HAP-1 (cell line): ENCODE measurements around the gene CTAG2.
"Not testable (repeated sequence)": the region's sequence is repeated elsewhere in the genome, so short reads cannot be mapped to it uniquely, and the experiment has no call there.

Experiments
- DNase-seq, 2 experiments: peaks; one replicate each; pipeline ENCODE4 v3.0.0-alpha.2; 2016 to 2020; ENCODE audit warnings: low spot score in 2 of 2
- H3K27me3 ChIP-seq: fragments of 250-450 bp; sonication (Bioruptor Pico); 2 replicates; pipeline ENCODE4 v1.5.1; 2020; ENCODE audit warnings: low read depth, mild to moderate bottlenecking, moderate library complexity
- H3K36me3 ChIP-seq: fragments of 250-450 bp; sonication (Bioruptor Pico); replicated peaks from 2 replicates; pipeline ENCODE4 v1.5.1; 2020; ENCODE audit warnings: mild to moderate bottlenecking
- H3K4me1 ChIP-seq: fragments of 250-450 bp; sonication (Bioruptor Pico); 2 replicates; pipeline ENCODE4 v1.5.1; 2020; ENCODE audit warnings: mild to moderate bottlenecking
- H3K4me3 ChIP-seq: fragments of 250-450 bp; sonication (Bioruptor Pico); 2 replicates; pipeline ENCODE4 v1.5.1; 2020; ENCODE audit warnings: mild to moderate bottlenecking, moderate library complexity
- H3K9me3 ChIP-seq: fragments of 250-450 bp; sonication (Bioruptor Pico); 2 replicates; pipeline ENCODE4 v1.5.1; 2020; ENCODE audit warnings: mild to moderate bottlenecking, moderate library complexity
- in situ Hi-C: fragments of 300-500 bp; cut with MboI; formaldehyde crosslinking; loops from 3 replicates; pipeline ENCODE4 v1.14.3; 2020; ENCODE audit warnings: low sequenced_read_pairs, inconsistent platforms, mixed read lengths

The CTAG2 gene

DNA sequence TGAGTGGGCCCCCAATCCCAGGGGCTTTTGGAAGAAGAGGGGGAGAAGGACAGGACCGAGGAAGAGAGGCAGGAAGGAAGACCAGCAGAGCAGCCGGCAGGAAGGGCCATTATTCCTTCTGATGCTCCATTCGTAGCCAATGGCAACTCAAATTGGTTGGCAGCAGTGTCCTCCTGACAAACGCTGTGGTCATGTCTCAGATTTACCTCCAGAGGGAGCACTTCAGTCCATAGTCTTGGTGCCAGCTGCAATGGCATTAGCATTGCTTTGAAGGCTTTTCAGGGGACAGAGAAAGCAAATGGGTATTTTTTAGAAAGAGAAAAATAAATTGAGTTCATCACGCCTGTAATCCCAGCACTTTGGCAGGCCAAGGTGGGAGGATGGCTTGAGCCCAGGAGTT is 24.4 kb downstream of the CTAG2 start:
- in situ Hi-C loops, H3K4me3 ChIP-seq, H3K27me3 ChIP-seq, H3K4me1 ChIP-seq, DNase-seq, H3K36me3 ChIP-seq, H3K9me3 ChIP-seq: not testable (repeated sequence)

DNA sequence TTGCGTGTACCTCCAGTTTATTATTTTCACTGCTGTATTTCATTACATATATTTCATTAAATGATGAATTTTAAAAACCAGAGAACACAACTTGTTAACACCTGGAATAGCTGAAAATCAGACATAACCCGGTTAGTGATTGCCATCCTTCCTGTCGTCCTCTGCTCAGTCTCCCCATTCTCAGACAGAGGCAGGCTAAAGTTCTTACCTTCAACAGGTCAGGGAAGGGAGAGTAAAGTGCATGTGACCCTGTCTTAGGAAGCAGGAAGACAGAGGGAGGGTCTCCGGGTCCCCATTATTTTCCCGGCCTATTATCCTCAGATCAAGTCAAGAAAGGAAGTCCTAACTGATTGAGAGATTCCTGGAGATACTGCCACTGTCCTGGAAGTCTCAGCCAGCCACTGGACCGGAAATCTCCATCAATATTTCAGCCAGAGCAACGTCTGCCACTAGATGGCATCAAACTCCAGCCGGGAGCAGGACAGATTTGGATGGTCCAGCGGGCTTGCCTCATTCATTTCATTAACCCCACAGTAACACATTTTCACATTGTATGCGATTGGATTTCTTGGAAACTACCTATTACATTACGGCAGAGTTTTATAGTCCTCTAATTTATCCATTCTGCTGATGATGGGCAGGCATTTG is 32.5 kb downstream of the CTAG2 start:
- H3K27me3 ChIP-seq, in situ Hi-C loops, H3K4me1 ChIP-seq, H3K4me3 ChIP-seq, H3K9me3 ChIP-seq, H3K36me3 ChIP-seq: not testable (repeated sequence)
- peak in 1 of 2 experiments; percentile 3 for DNase-seq

DNA sequence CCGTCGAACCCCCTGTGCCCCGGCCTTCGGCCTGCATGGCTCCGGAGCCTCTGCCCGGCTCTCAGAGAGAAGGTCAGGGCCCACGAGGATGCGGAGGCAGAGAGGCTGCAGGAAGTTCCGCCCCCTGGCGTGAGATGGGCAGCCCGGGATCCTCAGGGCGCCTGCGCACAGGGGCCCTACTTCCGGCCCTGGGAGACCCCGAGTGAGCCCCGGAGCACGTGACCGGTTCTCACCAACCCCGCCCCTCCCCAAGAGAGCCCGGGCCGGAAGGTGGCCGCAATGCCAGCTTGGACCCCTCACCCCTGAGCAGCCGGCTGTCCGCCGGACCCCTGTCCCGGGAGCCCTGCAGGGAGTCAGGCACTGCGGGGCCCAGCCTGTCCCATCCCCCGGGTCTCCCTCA is 34.2 kb downstream of the CTAG2 start, which contains the start of gene CTAG1B:
Gene CTAG1B, minus strand, starts transcription at position 101 of the 400 bp plus-strand sequence. Its CDS starts 64 bp downstream, at position 37.
- H3K4me1 ChIP-seq, H3K36me3 ChIP-seq, DNase-seq, H3K9me3 ChIP-seq, H3K27me3 ChIP-seq, in situ Hi-C loops, H3K4me3 ChIP-seq: not testable (repeated sequence)

DNA sequence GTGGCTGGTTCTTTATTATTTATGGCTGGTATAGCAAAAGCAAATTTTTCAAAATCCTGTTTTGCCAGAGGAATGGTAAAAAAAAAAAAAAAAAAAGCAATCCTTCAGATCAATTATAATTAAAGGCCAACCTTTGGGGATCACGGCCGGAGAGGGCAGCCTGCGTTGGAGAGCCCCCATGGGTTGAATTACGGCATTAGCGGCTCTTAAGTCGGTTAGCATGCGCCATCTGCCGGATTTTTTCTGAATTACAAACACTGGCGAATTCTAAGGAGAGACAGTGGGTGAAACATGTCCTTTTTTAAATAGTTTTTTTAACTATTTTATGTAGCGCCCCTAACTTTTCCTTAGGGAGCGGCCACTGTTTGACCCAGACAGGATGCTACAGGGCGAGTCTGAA is 39.8 kb downstream of the CTAG2 start:
- H3K9me3 ChIP-seq, H3K36me3 ChIP-seq, H3K4me1 ChIP-seq, H3K4me3 ChIP-seq, in situ Hi-C loops, DNase-seq, H3K27me3 ChIP-seq: not testable (repeated sequence)

DNA sequence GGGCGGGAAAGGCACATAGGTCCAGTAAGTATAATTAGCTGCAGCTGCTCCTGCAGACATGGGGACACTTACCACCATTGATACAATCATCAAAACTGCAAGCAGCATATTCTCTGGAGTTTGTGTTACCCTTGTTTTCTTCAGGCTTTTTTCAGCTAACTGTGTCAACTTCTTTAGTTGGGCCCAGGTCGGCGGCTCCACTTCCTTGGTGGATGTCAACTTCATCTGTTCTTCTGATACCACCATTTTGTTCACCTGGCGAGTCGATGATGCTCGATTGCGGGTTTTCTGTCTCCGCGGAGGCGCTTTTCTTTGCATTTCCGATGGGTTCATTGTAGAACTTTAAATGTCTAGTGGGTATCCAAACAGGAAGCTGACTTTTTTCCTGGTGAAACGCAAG is 42.2 kb downstream of the CTAG2 start:
- H3K27me3 ChIP-seq, H3K4me1 ChIP-seq, H3K9me3 ChIP-seq, in situ Hi-C loops, H3K4me3 ChIP-seq, H3K36me3 ChIP-seq, DNase-seq: not testable (repeated sequence)

DNA sequence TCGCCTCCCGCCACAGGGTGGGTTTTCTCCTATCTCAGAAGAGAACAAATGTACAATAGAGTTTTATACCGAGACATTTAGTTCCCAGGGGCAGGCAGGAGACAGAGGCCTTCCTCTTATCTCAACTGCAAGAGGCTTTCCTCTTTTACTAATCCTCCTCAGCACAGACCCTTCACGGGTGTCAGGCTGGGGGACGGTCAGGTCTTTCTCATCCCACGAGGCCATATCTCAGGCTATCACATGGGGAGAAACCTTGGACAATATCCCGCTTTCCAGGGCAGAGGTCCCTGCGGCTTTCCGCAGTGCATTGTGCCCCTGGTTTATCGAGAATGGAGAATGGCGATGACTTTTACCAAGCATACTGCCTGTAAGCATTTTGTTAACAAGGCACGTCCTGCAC is 44.6 kb downstream of the CTAG2 start:
- H3K27me3 ChIP-seq, in situ Hi-C loops, DNase-seq: not testable (repeated sequence)

DNA sequence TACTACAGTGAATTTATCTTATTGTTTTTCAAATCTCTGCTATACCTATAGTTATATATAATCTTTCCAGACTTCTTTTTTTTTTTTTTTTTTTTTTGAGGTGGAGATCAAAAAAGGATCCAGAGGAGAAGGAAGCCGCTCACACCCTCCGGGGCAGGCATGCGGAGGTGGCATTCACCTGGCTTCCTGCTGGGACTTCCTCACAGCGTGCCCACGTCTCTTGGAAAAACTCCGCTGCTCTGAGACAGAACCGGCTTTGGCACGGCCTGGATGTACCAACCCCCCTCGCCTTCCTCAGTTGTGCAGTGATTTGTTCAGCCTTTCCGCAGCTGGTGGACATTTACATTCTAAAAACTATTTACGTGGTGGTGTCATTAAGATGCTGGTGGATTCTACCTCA is 45.4 kb downstream of the CTAG2 start:
- H3K4me1 ChIP-seq, in situ Hi-C loops, H3K4me3 ChIP-seq, H3K9me3 ChIP-seq, DNase-seq, H3K36me3 ChIP-seq, H3K27me3 ChIP-seq: not testable (repeated sequence)

More for the DNA sequence above, 44.6 kb downstream of the CTAG2 start:
- not testable (repeated sequence) for H3K4me3 ChIP-seq, H3K9me3 ChIP-seq, H3K36me3 ChIP-seq, H3K4me1 ChIP-seq

DNA sequence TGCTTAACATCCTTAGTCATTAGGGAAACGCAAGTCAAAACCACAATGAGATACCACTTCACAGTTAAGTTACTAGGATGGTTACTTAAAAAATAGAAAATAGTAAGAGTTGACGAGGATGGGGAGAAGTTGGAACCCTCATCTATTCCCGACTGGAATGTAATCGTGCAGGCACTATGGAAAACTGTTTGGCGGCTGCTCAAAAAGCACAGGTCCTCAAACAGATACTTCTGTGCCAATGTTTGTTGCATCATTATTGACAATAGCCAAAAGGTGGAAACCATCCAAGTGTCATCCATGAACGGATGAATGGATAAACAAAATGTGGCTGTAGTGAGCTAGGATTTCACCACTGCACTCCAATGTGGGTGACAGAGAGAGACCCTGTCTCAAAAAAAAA is 46.0 kb downstream of the CTAG2 start:
- H3K9me3 ChIP-seq, result no peaks in the 10 kb centered on the region
- no peaks in the 10 kb centered on the region for H3K4me1 ChIP-seq
- no peak for DNase-seq
- H3K27me3 ChIP-seq, result 0 out of 2 replicates have a peak, but pooled peaks cover 7% of the 10 kb centered on the region
- H3K4me3 ChIP-seq, result no peak overlapping the region
- in situ Hi-C loops, result no loop called here
- H3K36me3 ChIP-seq, result no peaks in the 10 kb centered on the region

DNA sequence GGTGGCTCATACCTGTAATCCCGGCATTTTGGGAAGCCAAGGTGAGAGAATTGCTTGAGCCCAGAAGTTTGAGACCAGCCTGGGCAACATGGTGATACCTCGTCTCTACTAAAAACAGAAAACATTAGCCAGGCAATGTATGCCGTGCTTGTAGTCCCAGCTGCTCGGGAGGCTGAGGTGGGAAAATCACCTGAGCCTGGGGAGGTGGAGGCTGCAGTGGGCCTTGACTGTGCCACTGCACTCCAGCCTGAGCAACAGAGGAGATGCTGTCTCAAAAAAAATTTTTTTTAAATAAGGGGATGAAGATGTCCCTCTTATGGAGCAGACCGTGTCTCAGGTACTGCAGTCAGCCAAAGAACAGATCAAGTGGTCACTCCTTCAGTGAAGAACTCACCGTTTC is 47.8 kb downstream of the CTAG2 start:
- Histone ChIP-seq H3K9me3 (no peaks in the 10 kb centered on the region), H3K4me3 (no peak overlapping the region), H3K4me1 (no peaks in the 10 kb centered on the region), H3K36me3 (no peaks in the 10 kb centered on the region), H3K27me3 (0 out of 2 replicates have a peak, but pooled peaks cover 7% of the 10 kb centered on the region)
- in situ Hi-C loops, result no loop called here
- no peak for DNase-seq

DNA sequence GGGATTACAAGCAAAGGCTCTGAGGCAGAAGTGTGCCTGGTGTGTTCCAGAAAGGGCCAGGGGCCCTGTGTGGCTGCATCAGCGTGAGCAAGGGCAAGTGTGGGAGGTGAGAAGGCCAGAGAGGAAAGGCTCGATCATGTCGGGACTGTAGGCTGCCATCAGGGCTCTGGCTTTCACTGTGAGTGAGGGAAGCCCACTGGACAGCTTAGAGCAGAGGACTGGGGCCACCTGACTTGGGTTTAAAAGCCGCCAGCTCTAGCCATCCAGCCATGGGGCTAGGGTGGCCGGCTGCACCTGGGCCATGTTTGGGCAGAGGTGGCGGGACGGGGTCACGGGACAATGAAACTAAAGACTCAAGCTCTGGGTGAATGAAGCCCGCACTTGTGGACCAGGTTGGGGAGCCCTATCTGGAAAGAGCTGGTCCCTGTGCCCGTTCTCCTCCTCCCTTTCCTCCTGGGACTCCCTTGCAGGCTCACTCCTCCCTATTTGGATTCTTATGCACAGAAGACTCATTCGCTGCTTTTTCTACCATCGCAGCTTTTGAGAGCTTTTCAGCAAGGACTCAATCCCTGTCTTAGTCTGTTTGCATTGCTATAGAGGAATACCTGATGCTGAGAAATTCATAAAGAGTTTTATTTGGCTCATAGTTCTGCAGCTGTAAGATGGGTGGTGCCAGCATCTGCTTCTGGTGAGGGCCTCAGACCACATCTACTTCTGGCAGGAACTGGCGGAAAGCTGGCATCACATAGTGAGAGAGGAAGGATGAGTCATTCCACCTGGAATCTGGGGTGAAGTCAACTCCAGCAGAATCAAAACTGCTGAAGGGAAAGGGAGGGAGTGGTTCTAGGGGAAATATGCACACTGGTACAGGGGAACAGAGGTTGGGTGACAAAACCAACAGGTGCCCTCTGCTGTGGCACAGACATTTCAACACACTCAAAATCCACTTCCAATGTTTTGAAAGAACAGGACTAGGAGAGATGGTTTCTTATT is 49.6 kb downstream of the CTAG2 start:
- H3K9me3 ChIP-seq, result no peaks in the 10 kb centered on the region; the same call in 1 of the 2 replicates
- H3K4me1 ChIP-seq, result no peaks in the 10 kb centered on the region
- 0 out of 2 replicates have a peak, but pooled peaks cover 7% of the 10 kb centered on the region for H3K27me3 ChIP-seq
- DNase-seq, result no peak
- H3K4me3 ChIP-seq, result no peak overlapping the region
- no peaks in the 10 kb centered on the region for H3K36me3 ChIP-seq
- in situ Hi-C loops, result no loop called here

DNA sequence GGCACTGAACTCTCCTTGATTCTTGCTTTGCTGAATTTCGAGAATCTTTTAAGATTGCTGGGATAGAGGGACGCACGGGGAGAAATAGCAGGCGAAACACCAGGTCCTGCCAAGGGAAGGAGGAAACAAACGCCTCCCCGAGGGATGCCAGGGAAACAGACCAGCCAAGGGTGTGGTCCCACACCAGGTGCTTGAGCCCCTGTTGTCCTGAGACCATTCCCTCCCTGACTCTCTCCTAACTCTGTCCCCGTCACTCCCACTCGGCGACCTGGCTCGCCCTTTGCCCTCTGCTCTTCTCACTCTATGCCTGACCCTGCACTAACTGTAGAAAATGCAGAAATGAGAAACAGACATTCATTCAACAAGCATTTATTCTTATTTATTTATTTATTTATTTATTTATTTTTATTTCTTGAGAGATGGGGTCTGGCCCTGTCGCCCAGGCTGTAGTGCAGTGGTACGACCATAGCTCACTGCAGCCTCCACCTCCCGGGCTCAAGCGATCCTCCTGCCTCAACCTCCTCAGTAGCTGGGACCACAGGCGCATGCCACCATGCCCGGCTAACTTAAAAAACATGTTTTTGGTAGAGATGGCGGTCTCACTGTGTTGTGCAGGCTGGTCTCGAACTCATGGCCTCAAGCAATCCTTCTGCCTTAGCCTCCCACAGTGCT is 50.5 kb downstream of the CTAG2 start:
- no peaks in the 10 kb centered on the region; the same call in 1 of the 2 replicates for H3K9me3 ChIP-seq
- H3K4me1 ChIP-seq, result no peaks in the 10 kb centered on the region
- H3K4me3 ChIP-seq, result no peak overlapping the region
- no peak for DNase-seq
- 0 out of 2 replicates have a peak, but pooled peaks cover 7% of the 10 kb centered on the region for H3K27me3 ChIP-seq
- in situ Hi-C loops, result no loop called here
- no peaks in the 10 kb centered on the region for H3K36me3 ChIP-seq

DNA sequence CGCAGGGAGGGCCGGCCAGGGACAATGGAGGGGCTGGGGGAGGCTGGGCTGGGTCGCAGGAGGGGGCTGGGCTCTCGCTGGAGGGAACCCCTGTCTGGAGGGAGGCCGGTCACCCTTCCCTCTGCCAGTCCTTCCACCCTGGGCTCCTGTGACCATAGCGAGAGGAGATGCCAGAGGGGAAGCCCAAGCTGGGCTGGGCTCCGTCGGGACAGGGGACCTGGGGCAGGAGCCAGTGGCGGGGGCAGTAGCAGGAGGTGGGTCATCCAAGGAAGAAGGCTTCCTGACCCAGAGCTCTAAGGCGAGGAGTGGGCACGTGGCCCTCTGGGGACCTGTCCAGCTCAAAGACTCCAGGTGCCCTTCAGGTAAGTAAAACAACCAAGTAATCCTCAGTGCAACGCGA is 51.2 kb downstream of the CTAG2 start:
- 0 out of 2 replicates have a peak, but pooled peaks cover 7% of the 10 kb centered on the region for H3K27me3 ChIP-seq
- H3K4me1 ChIP-seq, result peaks cover under 1% of the 10 kb centered on the region; the same call in 1 of the 2 replicates
- no peak for DNase-seq
- H3K4me3 ChIP-seq, result no peak overlapping the region
- no peaks in the 10 kb centered on the region for H3K36me3 ChIP-seq
- in situ Hi-C loops, result no loop called here
- peaks cover 5% of the 10 kb centered on the region; the same call in 1 of the 2 replicates for H3K9me3 ChIP-seq
